ENCODE data around the gene IFNL4.
"Not testable (repeated sequence)": the region's sequence is repeated elsewhere in the genome, so short reads cannot be mapped to it uniquely, and the experiment has no call there.

GRCh38 chr19:39245166-39245565 lies 3.5 kb downstream of the IFNL4 start:
- TF ChIP-seq EZH2 (IDR thresholded peaks at IDR 0.05; ENCODE audit: insufficient read depth, poor library complexity, severe bottlenecking); EZH2phosphoT487 (IDR thresholded peaks at IDR 0.05; ENCODE audit: insufficient read depth, low read depth): not testable (repeated sequence)

Data from GM23248 (cell line).